HepG2 (cell line): Measurements from ENCODE around the gene SEZ6L. TPM values are rescaled to one million over a fixed set of nuclear protein-coding genes. Genes with fewer than 3 reads are reported as not detected.

Experiments used
- ATAC-seq: fragments of 200-7000 bp; cut with Tn5 transposase; 3 replicates; pipeline ENCODE4 v1.9.1; 2020; ENCODE audit warnings: mild to moderate bottlenecking, moderate library complexity
- BruUV-seq: library from RNA; stranded (reverse); fragments of 400-500 nt; replicated peaks from 2 replicates; lab custom pipeline; 2021; lab: Mats Ljungman, UMichigan
- CTCF ChIA-PET: fragments of 300-600 bp; formaldehyde crosslinking; extraction: SDS; loops from one replicate; lab custom pipeline; 2021; ENCODE audit warnings: low total read pairs, inconsistent platforms, low intra/inter-chr PET ratio; lab: Yijun Ruan, JAX
- POLR2A ChIA-PET: fragments of 350-600 bp; sonication (Branson Sonifier 250); formaldehyde crosslinking; loops from one replicate; lab custom pipeline; 2020; ENCODE audit warnings: antibody characterized with exemption, inconsistent platforms; lab: Yijun Ruan, JAX
- DNase-seq: peaks from one replicate; pipeline ENCODE4 v3.0.0-alpha.2; 2015; ENCODE audit warnings: low spot score
- FAIRE-seq: peaks from 3 replicates; lab custom pipeline; 2011; peaks lifted over from hg19 to GRCh38; lab: Jason Lieb, UNC
- H2AFZ ChIP-seq: one replicate; pipeline ENCODE4 v1.6.1; 2011; ENCODE audit warnings: low read length, inconsistent platforms
- H3K27ac ChIP-seq: fragments of 300-600 bp; 3 replicates; pipeline ENCODE4 v1.8.0; 2011; ENCODE audit warnings: mixed run types, mild to moderate bottlenecking, mixed read lengths, low read length, inconsistent platforms; ENCODE audit not compliant: insufficient read depth; ENCODE audit errors: extremely low read length
- H3K27me3 ChIP-seq, 2 experiments: fragments of 200-600 bp in 1 of 2; 2 replicates in 1 of 2; 3 replicates in 1 of 2; pipeline versions ENCODE4 v1.6.0 to v1.8.0; 2011; ENCODE audit warnings: low read length in 2 of 2, mild to moderate bottlenecking in 2 of 2, moderate library complexity in 2 of 2, inconsistent platforms in 1 of 2; ENCODE audit not compliant: insufficient read depth in 2 of 2, control insufficient read depth in 1 of 2
- H3K36me3 ChIP-seq, 2 experiments: fragments of 200-600 bp in 1 of 2; replicated peaks in 1 of 2; 2 replicates in 1 of 2; 3 replicates in 1 of 2; pipeline versions ENCODE4 v1.5.1 to v1.8.0; 2011; ENCODE audit warnings: low read length in 2 of 2, inconsistent platforms in 1 of 2; ENCODE audit not compliant: insufficient read depth in 2 of 2, control insufficient read depth in 1 of 2
- H3K4me1 ChIP-seq: 2 replicates; pipeline ENCODE4 v1.5.1; 2012; ENCODE audit warnings: low read length, inconsistent platforms; ENCODE audit not compliant: insufficient read depth
- H3K4me2 ChIP-seq: 2 replicates; pipeline ENCODE4 v1.6.0; 2011; ENCODE audit warnings: low read depth, low read length, inconsistent platforms
- H3K4me3 ChIP-seq, 3 experiments: fragments of 200-600 bp in 1 of 3; sonication (generic), shearing (Covaris generic) in 1 of 3; replicated peaks in 1 of 3; 2 replicates each; pipeline ENCODE4 v1.5.1; 2011 to 2016; ENCODE audit warnings: low read length in 3 of 3, inconsistent platforms in 2 of 3, low read depth in 2 of 3, mild to moderate bottlenecking in 2 of 3, control low read depth in 1 of 3, mixed read lengths in 1 of 3; ENCODE audit not compliant: insufficient read depth in 1 of 3
- H3K79me2 ChIP-seq: one replicate; pipeline ENCODE4 v1.6.1; 2011; ENCODE audit warnings: low read length, inconsistent platforms; ENCODE audit not compliant: insufficient read depth
- H3K9ac ChIP-seq: 2 replicates; pipeline ENCODE4 v1.6.0; 2011; ENCODE audit warnings: mild to moderate bottlenecking, low read depth, low read length, inconsistent platforms; ENCODE audit not compliant: insufficient read depth
- H3K9me3 ChIP-seq: 2 replicates; pipeline ENCODE4 v1.5.1; 2012; ENCODE audit warnings: mild to moderate bottlenecking, low read length
- H4K20me1 ChIP-seq: 2 replicates; pipeline ENCODE4 v1.6.0; 2011; ENCODE audit warnings: inconsistent platforms, mild to moderate bottlenecking, low read length, moderate library complexity; ENCODE audit not compliant: insufficient read depth
- CBFB ChIP-seq: sonication (generic); formaldehyde crosslinking; IDR thresholded peaks from 2 replicates; pipeline ENCODE4 v1.4.0; 2020; ENCODE audit warnings: missing genetic modification reagents
- CC2D1A ChIP-seq: sonication (generic); formaldehyde crosslinking; IDR thresholded peaks from 2 replicates; pipeline ENCODE4 v1.8.1; 2023; ENCODE audit warnings: mild to moderate bottlenecking, missing genetic modification reagents
- GPN1 ChIP-seq: sonication (generic); formaldehyde crosslinking; IDR thresholded peaks from 2 replicates; pipeline ENCODE4 v1.5.1; 2020; ENCODE audit warnings: missing genetic modification reagents, borderline replicate concordance
- MED1 ChIP-seq: sonication (generic); formaldehyde crosslinking; IDR thresholded peaks from 2 replicates; pipeline ENCODE4 v1.4.0; 2020; ENCODE audit warnings: missing genetic modification reagents
- MTA3 ChIP-seq: sonication (generic); formaldehyde crosslinking; IDR thresholded peaks from 2 replicates; pipeline ENCODE4 v1.4.0; 2020; ENCODE audit warnings: missing genetic modification reagents
- NFKBIZ ChIP-seq: IDR thresholded peaks from 2 replicates; pipeline ENCODE4 v1.6.1; 2018; ENCODE audit warnings: missing genetic modification reagents, missing compliant biosample characterization
- PHB2 ChIP-seq: fragments of 450-650 bp; IDR thresholded peaks from 2 replicates; pipeline ENCODE4 v1.6.1; 2018; ENCODE audit not compliant: partially characterized antibody
- WIZ ChIP-seq: sonication (generic); formaldehyde crosslinking; IDR thresholded peaks from 2 replicates; pipeline ENCODE4 v1.5.1; 2020; ENCODE audit warnings: mild to moderate bottlenecking, missing genetic modification reagents
- ZBTB3 ChIP-seq: sonication (generic); formaldehyde crosslinking; IDR thresholded peaks from 2 replicates; pipeline ENCODE4 v1.4.0; 2020; ENCODE audit warnings: low read depth, mild to moderate bottlenecking, moderate library complexity, missing genetic modification reagents, borderline replicate concordance
- ZFX ChIP-seq: sonication (generic); formaldehyde crosslinking; IDR thresholded peaks from 2 replicates; pipeline ENCODE4 v1.4.0; 2020; ENCODE audit warnings: mild to moderate bottlenecking, low read depth, missing genetic modification reagents, moderate library complexity
- ZIK1 ChIP-seq: sonication (generic); formaldehyde crosslinking; IDR thresholded peaks from 2 replicates; pipeline ENCODE4 v1.5.0; 2020; ENCODE audit warnings: mild to moderate bottlenecking, low read depth, missing genetic modification reagents, borderline replicate concordance
- ZNF746 ChIP-seq: sonication (generic); formaldehyde crosslinking; IDR thresholded peaks from 2 replicates; pipeline ENCODE4 v1.8.0; 2022; ENCODE audit warnings: mild to moderate bottlenecking, missing genetic modification reagents
- WGBS: methylation state at CpG from one replicate; pipeline ENCODE4 v1.1.6; 2017; ENCODE audit warnings: low lambda C conversion rate; 5-methylcytosine and 5-hydroxymethylcytosine counted together
- in situ Hi-C: cut with HindIII; loops from 2 replicates; pipeline ENCODE4 v1.10.0; 2017; ENCODE audit warnings: low pct_unique_long_range_greater_than_20kb; ENCODE audit not compliant: extremely low pct_ligation_motif_present
- intact Hi-C: fragments of 100-400 bp; cut with micrococcal nuclease; formaldehyde crosslinking; loops from one replicate; pipeline ENCODE4 v1.10.0; 2022; ENCODE audit not compliant: unreplicated experiment
- polyA plus RNA-seq, 8 experiments: library from polyadenylated mRNA; depleted of rRNA in 3 of 8; stranded (reverse) in 7 of 8; unstranded in 1 of 8; fragments of >200 nt; fragmentation: Illumina TruSeq in 4 of 8; extraction: Trizol in 4 of 8; gene quantifications; 2 replicates each; pipeline versions ENCODE4 v1.2.1 to v1.2.3, GENCODE V29; 2011 to 2016; ENCODE audit warnings: low read depth in 4 of 8, missing spikeins in 1 of 8, mixed read lengths in 1 of 8; ENCODE audit not compliant: insufficient read depth in 1 of 8
- total RNA-seq, 5 experiments: library from RNA; depleted of rRNA; stranded (reverse); fragments of >200 nt; fragmentation: Illumina TruSeq; extraction: Trizol; gene quantifications; 2 replicates each; pipeline ENCODE4 v1.2.3, GENCODE V29; 2016; ENCODE audit warnings: low read depth in 1 of 5
- TF ChIP-seq, protein P1 (sequence below): IDR thresholded peaks from 2 replicates; pipeline ENCODE4 v1.6.1; 2016; ENCODE audit warnings: low read depth, control low read depth
- TF ChIP-seq, protein P2 (sequence below): sonication (generic); formaldehyde crosslinking; IDR thresholded peaks from 2 replicates; pipeline ENCODE4 v1.5.0; 2020; ENCODE audit warnings: mild to moderate bottlenecking, missing genetic modification reagents, moderate library complexity
- TF ChIP-seq, protein P3 (sequence below): sonication (generic); formaldehyde crosslinking; IDR thresholded peaks from 2 replicates; pipeline ENCODE4 v1.5.1; 2020; ENCODE audit warnings: mild to moderate bottlenecking, missing genetic modification reagents, borderline replicate concordance
- TF ChIP-seq, protein P4 (sequence below): sonication (generic); formaldehyde crosslinking; IDR thresholded peaks from 2 replicates; pipeline ENCODE4 v1.4.0; 2020; ENCODE audit warnings: missing genetic modification reagents, borderline replicate concordance

Gene SEZ6L
- total and polyA plus RNA-seq, 2 of the 13 experiments (the other 11 are each of a cell fraction or from before 2014, with no cell fraction given): not detected

DNA sequence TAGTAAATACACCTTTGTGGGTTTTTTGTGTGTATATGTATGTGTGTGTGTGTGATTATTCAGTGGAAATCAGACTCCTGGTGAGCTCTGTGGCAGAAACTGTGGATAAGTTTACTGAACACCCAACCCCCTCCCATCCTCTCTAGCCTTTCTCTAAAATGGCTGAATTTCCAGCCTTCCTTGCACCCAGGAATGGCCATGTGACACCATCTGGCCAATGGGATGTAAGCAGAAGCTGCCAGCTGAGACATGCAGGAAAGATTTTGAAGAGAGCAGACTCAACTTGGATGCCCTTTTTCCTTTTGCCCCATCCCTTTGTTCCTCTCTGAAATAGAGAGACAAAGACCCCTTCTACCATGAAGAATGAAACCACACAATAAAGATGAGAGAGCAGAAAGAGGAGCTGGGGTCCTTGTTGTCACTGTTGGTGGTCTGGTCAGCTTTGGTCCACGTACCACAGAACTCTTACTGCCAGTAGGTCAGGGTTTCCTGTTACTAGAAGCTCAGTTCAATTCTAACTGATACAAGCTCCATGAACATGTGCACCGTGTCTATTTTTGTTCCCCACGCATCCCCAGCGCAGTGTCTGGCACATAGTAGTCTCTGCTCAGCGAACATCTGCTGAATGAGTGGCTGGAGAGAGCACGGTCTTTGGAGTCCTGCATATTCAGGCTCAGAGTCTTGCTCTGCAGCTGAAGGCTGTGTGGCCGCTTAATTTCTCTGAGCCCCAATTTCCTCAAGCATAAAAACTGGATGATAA lies 57.5 kb downstream of the SEZ6L start:
- Histone ChIP-seq H3K4me2 (no peak overlapping the region), H3K9me3 (no peaks in the 10 kb centered on the region), H3K79me2 (no peaks in the 10 kb centered on the region), H3K27ac (no peak overlapping the region), H3K9ac (no peak overlapping the region), H3K4me1 (no peaks in the 10 kb centered on the region), H3K36me3 (no peaks in the 10 kb centered on the region), H2AFZ (no peak overlapping the region), H3K27me3 (peaks cover 0 to 1% of the 10 kb centered on the region in 2 experiments; a peak in 1 of 5 replicates), H4K20me1 (no peaks in the 10 kb centered on the region), H3K4me3 (no peak overlapping the region)
- intact Hi-C loops: no loop called here
- POLR2A ChIA-PET: no interaction called here
- ATAC-seq: no peak
- in situ Hi-C loops: no loop called here
- 0% methylated on average over 7 of the region's 7 CpGs for WGBS
- TF ChIP-seq ZIK1 (CRISPR knock-in tag) (no peak), GPN1 (no peak), ZBTB3 (no peak), MTA3 (CRISPR knock-in tag) (no peak), CBFB (CRISPR knock-in tag) (no peak), ZFX (CRISPR knock-in tag) (no peak), PHB2 (no peak), MED1 (CRISPR knock-in tag) (no peak), NFKBIZ (no peak), CC2D1A (no peak), ZNF746 (no peak), WIZ (CRISPR knock-in tag) (no peak)
- TF ChIP-seq, protein P1, sequence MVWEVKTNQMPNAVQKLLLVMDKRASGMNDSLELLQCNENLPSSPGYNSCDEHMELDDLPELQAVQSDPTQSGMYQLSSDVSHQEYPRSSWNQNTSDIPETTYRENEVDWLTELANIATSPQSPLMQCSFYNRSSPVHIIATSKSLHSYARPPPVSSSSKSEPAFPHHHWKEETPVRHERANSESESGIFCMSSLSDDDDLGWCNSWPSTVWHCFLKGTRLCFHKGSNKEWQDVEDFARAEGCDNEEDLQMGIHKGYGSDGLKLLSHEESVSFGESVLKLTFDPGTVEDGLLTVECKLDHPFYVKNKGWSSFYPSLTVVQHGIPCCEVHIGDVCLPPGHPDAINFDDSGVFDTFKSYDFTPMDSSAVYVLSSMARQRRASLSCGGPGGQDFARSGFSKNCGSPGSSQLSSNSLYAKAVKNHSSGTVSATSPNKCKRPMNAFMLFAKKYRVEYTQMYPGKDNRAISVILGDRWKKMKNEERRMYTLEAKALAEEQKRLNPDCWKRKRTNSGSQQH (CRISPR knock-in tag): no peak
- TF ChIP-seq, protein P2, sequence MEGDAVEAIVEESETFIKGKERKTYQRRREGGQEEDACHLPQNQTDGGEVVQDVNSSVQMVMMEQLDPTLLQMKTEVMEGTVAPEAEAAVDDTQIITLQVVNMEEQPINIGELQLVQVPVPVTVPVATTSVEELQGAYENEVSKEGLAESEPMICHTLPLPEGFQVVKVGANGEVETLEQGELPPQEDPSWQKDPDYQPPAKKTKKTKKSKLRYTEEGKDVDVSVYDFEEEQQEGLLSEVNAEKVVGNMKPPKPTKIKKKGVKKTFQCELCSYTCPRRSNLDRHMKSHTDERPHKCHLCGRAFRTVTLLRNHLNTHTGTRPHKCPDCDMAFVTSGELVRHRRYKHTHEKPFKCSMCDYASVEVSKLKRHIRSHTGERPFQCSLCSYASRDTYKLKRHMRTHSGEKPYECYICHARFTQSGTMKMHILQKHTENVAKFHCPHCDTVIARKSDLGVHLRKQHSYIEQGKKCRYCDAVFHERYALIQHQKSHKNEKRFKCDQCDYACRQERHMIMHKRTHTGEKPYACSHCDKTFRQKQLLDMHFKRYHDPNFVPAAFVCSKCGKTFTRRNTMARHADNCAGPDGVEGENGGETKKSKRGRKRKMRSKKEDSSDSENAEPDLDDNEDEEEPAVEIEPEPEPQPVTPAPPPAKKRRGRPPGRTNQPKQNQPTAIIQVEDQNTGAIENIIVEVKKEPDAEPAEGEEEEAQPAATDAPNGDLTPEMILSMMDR (CRISPR knock-in tag): no peak
- TF ChIP-seq, protein P3, sequence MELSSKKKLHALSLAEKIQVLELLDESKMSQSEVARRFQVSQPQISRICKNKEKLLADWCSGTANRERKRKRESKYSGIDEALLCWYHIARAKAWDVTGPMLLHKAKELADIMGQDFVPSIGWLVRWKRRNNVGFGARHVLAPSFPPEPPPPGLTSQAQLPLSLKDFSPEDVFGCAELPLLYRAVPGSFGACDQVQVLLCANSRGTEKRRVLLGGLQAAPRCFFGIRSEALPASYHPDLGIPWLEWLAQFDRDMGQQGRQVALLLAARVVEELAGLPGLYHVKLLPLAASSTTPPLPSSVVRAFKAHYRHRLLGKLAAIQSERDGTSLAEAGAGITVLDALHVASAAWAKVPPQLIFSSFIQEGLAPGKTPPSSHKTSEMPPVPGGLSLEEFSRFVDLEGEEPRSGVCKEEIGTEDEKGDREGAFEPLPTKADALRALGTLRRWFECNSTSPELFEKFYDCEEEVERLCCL (CRISPR knock-in tag): no peak
- TF ChIP-seq, protein P4, sequence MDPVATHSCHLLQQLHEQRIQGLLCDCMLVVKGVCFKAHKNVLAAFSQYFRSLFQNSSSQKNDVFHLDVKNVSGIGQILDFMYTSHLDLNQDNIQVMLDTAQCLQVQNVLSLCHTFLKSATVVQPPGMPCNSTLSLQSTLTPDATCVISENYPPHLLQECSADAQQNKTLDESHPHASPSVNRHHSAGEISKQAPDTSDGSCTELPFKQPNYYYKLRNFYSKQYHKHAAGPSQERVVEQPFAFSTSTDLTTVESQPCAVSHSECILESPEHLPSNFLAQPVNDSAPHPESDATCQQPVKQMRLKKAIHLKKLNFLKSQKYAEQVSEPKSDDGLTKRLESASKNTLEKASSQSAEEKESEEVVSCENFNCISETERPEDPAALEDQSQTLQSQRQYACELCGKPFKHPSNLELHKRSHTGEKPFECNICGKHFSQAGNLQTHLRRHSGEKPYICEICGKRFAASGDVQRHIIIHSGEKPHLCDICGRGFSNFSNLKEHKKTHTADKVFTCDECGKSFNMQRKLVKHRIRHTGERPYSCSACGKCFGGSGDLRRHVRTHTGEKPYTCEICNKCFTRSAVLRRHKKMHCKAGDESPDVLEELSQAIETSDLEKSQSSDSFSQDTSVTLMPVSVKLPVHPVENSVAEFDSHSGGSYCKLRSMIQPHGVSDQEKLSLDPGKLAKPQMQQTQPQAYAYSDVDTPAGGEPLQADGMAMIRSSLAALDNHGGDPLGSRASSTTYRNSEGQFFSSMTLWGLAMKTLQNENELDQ (CRISPR knock-in tag): no peak
- BruUV-seq: no TSS peak
- no peak for DNase-seq
- CTCF ChIA-PET: no interaction called here
- FAIRE-seq: no peak
